CD14-positive monocyte (primary cell): Measurements from ENCODE around the gene ABCC9. TPM values are rescaled to one million over a fixed set of nuclear protein-coding genes. Genes with fewer than 3 reads are reported as not detected.

Experiments
- DNase-seq, 3 donors: peaks; one replicate each; pipeline ENCODE4 v3.0.0-alpha.2; 2011 to 2022
- H2AFZ ChIP-seq: 2 replicates; pipeline ENCODE4 v1.6.0; 2012; ENCODE audit warnings: mild to moderate bottlenecking, low read depth, low read length, inconsistent platforms; ENCODE audit not compliant: insufficient read depth, poor library complexity, severe bottlenecking
- H3K27ac ChIP-seq, 2 donors: 1 replicate in 1 of 2; 2 replicates in 1 of 2; pipeline ENCODE4 v1.5.1; 2012 to 2013; ENCODE audit warnings: low read length in 2 of 2, control low read depth in 1 of 2, inconsistent platforms in 1 of 2, low read depth in 1 of 2, mild to moderate bottlenecking in 1 of 2
- H3K27me3 ChIP-seq, 2 donors: one replicate each; pipeline versions ENCODE4 v1.6.0 to v1.6.1; 2011 to 2013; ENCODE audit warnings: low read length in 2 of 2; ENCODE audit not compliant: control insufficient read depth in 2 of 2, insufficient read depth in 2 of 2
- H3K36me3 ChIP-seq, 2 donors: replicated peaks in 1 of 2; 1 replicate in 1 of 2; 2 replicates in 1 of 2; pipeline versions ENCODE4 v1.5.1 to v1.6.1; 2012 to 2013; ENCODE audit warnings: low read length in 2 of 2, control low read depth in 1 of 2, inconsistent platforms in 1 of 2, mild to moderate bottlenecking in 1 of 2; ENCODE audit not compliant: insufficient read depth in 2 of 2, control insufficient read depth in 1 of 2
- H3K4me1 ChIP-seq, 2 donors: 1 replicate in 1 of 2; 2 replicates in 1 of 2; pipeline versions ENCODE4 v1.5.1 to v1.6.1; 2012 to 2013; ENCODE audit warnings: low read length in 2 of 2, control low read depth in 1 of 2, inconsistent platforms in 1 of 2, mild to moderate bottlenecking in 1 of 2, moderate library complexity in 1 of 2; ENCODE audit not compliant: insufficient read depth in 2 of 2, control insufficient read depth in 1 of 2
- H3K4me2 ChIP-seq: replicated peaks from 2 replicates; pipeline ENCODE3; 2012; ENCODE audit warnings: low read length, moderate library complexity, mild to moderate bottlenecking; ENCODE audit not compliant: poor library complexity, severe bottlenecking; ENCODE audit errors: extremely low read depth
- H3K4me3 ChIP-seq, 3 experiments: fragments of 200-600 bp in 1 of 3; sonication (generic) in 1 of 3; replicated peaks in 1 of 3; 1 replicate in 2 of 3; 2 replicates in 1 of 3; pipeline ENCODE4 v1.5.1; 2011 to 2013; ENCODE audit warnings: low read length in 3 of 3, mild to moderate bottlenecking in 3 of 3, control low read depth in 2 of 3, low read depth in 2 of 3, inconsistent platforms in 1 of 3, moderate library complexity in 1 of 3
- H3K79me2 ChIP-seq: 2 replicates; pipeline ENCODE4 v1.6.0; 2012; ENCODE audit warnings: mild to moderate bottlenecking, control low read depth, inconsistent platforms, low read length, moderate library complexity; ENCODE audit not compliant: insufficient read depth
- H3K9ac ChIP-seq: 2 replicates; pipeline ENCODE4 v1.6.0; 2017; ENCODE audit warnings: low read length, mild to moderate bottlenecking; ENCODE audit not compliant: insufficient read depth, poor library complexity, severe bottlenecking
- H3K9me3 ChIP-seq, 2 donors: replicated peaks in 1 of 2; 1 replicate in 1 of 2; 2 replicates in 1 of 2; pipeline versions ENCODE4 v1.5.1 to v1.6.1; 2012 to 2013; ENCODE audit warnings: low read length in 2 of 2, control low read depth in 1 of 2; ENCODE audit not compliant: control insufficient read depth in 1 of 2, insufficient read depth in 1 of 2
- H4K20me1 ChIP-seq: 2 replicates; pipeline ENCODE4 v1.6.0; 2012; ENCODE audit warnings: mild to moderate bottlenecking, low read length, control low read depth, moderate library complexity; ENCODE audit not compliant: insufficient read depth
- H3K27ac Mint-ChIP-seq, 7 donors: one replicate each; pipeline ENCODE4 v1.8.0; 2020; ENCODE audit warnings: mild to moderate bottlenecking in 7 of 7, mixed read lengths in 7 of 7, moderate library complexity in 6 of 7, inconsistent platforms in 2 of 7
- H3K27me3 Mint-ChIP-seq, 3 donors: one replicate each; pipeline ENCODE4 v1.8.0; 2021 to 2022; ENCODE audit warnings: low read depth in 3 of 3, mild to moderate bottlenecking in 3 of 3, mixed read lengths in 3 of 3, moderate library complexity in 3 of 3, inconsistent platforms in 1 of 3
- H3K36me3 Mint-ChIP-seq, 2 donors: one replicate each; pipeline ENCODE4 v1.8.0; 2020; ENCODE audit warnings: mixed read lengths in 2 of 2, inconsistent platforms in 1 of 2, mild to moderate bottlenecking in 1 of 2
- H3K4me1 Mint-ChIP-seq: one replicate; pipeline ENCODE4 v1.8.0; 2020; ENCODE audit warnings: mild to moderate bottlenecking, mixed read lengths
- H3K4me3 Mint-ChIP-seq, 2 donors: one replicate each; pipeline ENCODE4 v1.8.0; 2020; ENCODE audit warnings: mild to moderate bottlenecking in 2 of 2, mixed read lengths in 2 of 2, moderate library complexity in 1 of 2
- H3K9me3 Mint-ChIP-seq, 7 donors: one replicate each; pipeline ENCODE4 v1.8.0; 2020 to 2022; ENCODE audit warnings: mixed read lengths in 7 of 7, mild to moderate bottlenecking in 6 of 7, moderate library complexity in 6 of 7, inconsistent platforms in 2 of 7
- WGBS: methylation state at CpG from one replicate; pipeline ENCODE4 v1.1.5; 2013; ENCODE audit warnings: missing lambda C conversion rate; ENCODE audit not compliant: insufficient coverage; 5-methylcytosine and 5-hydroxymethylcytosine counted together
- intact Hi-C, 2 donors: fragments of 100-400 bp; cut with micrococcal nuclease; formaldehyde crosslinking; loops; one replicate each; pipeline versions ENCODE4 v1.15.0 to v1.15.1; 2023
- polyA plus RNA-seq, 3 donors: library from polyadenylated mRNA; depleted of rRNA in 1 of 3; unstranded in 2 of 3; stranded (reverse) in 1 of 3; fragments of 300-500 nt in 2 of 3; fragments of >200 nt in 1 of 3; fragmentation: Illumina TruSeq in 2 of 3; gene quantifications; 1 replicate in 2 of 3; 2 replicates in 1 of 3; pipeline ENCODE4 v1.2.3, GENCODE V29; 2012 to 2021
- TF ChIP-seq, protein P1 (sequence below): fragments of 200-600 bp; IDR thresholded peaks from one replicate; pipeline ENCODE4 v1.8.0; 2022; ENCODE audit warnings: antibody characterized with exemption, mild to moderate bottlenecking

The ABCC9 gene
- polyA plus RNA-seq, 3 donors = not detected

DNA sequence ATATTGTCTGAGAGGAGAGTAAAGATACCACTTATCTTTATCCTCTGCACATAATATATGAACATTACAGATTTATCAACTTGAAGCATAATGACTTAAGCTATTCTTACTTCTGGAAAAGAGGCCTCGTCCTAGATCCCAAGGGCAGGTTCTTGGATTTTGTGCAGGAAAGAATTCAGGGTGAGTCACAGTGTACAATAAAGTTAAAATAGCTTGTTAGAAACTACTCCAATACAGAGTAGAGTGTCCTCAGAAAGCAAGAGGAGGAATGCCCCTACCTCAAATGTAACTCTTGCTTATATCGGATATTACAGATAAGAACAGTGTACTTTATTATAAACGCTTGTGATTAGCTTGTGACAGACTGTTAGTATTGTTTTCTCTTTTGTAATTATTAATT, 41.9 kb upstream of the ABCC9 start:
- no peak for DNase-seq
- no CpG with 5 or more reads among the region's 3 CpGs for WGBS
- no peak overlapping the region for H3K4me3 ChIP-seq
- no peaks in the 10 kb centered on the region for H3K4me1 ChIP-seq
- intact Hi-C loops = no loop called here
- TF ChIP-seq, protein P1, sequence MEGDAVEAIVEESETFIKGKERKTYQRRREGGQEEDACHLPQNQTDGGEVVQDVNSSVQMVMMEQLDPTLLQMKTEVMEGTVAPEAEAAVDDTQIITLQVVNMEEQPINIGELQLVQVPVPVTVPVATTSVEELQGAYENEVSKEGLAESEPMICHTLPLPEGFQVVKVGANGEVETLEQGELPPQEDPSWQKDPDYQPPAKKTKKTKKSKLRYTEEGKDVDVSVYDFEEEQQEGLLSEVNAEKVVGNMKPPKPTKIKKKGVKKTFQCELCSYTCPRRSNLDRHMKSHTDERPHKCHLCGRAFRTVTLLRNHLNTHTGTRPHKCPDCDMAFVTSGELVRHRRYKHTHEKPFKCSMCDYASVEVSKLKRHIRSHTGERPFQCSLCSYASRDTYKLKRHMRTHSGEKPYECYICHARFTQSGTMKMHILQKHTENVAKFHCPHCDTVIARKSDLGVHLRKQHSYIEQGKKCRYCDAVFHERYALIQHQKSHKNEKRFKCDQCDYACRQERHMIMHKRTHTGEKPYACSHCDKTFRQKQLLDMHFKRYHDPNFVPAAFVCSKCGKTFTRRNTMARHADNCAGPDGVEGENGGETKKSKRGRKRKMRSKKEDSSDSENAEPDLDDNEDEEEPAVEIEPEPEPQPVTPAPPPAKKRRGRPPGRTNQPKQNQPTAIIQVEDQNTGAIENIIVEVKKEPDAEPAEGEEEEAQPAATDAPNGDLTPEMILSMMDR = no peak
- no peaks in the 10 kb centered on the region for H3K36me3 Mint-ChIP-seq
- H3K27ac Mint-ChIP-seq = no peak overlapping the region
- H2AFZ ChIP-seq = no peak overlapping the region
- peaks cover 0 to 6% (median 2%) of the 10 kb centered on the region in 3 donors for H3K27me3 Mint-ChIP-seq
- H3K27me3 ChIP-seq = no peaks in the 10 kb centered on the region
- H4K20me1 ChIP-seq = no peaks in the 10 kb centered on the region
- H3K9me3 Mint-ChIP-seq = peaks cover 0 to 2% (median 0%) of the 10 kb centered on the region in 7 donors
- H3K27ac ChIP-seq = no peak overlapping the region
- no peaks in the 10 kb centered on the region for H3K9me3 ChIP-seq
- no peak overlapping the region for H3K4me2 ChIP-seq
- H3K4me3 Mint-ChIP-seq = no peak overlapping the region
- H3K79me2 ChIP-seq = no peaks in the 10 kb centered on the region
- no peak overlapping the region for H3K9ac ChIP-seq
- no peaks in the 10 kb centered on the region for H3K36me3 ChIP-seq
- no peaks in the 10 kb centered on the region for H3K4me1 Mint-ChIP-seq

DNA sequence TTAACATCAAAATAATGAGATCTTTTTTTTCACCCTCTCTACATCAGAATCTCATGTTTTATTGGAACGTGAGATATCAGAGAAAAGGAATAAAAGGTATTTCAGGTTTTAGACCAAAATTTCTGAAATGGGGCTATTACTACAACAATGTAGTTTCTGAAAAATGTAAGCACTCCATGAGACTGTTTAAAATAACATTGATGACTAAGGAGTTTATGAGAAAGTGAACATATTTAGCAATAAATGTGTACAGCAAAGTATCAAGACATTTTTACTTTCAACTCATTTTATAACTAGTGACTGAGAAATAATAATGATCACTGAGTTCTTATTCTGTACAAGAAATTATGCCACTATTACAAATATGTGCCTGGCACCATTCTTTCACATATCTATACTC, 39.3 kb upstream of the ABCC9 start:
- no peaks in the 10 kb centered on the region for H3K4me1 Mint-ChIP-seq
- H3K27me3 ChIP-seq = no peaks in the 10 kb centered on the region
- TF ChIP-seq, protein P1 = no peak
- H4K20me1 ChIP-seq = no peaks in the 10 kb centered on the region
- intact Hi-C loops = no loop called here
- H3K27ac Mint-ChIP-seq = no peak overlapping the region
- H3K36me3 Mint-ChIP-seq = no peaks in the 10 kb centered on the region
- H3K4me2 ChIP-seq = no peak overlapping the region
- H3K9ac ChIP-seq = no peak overlapping the region
- H3K27ac ChIP-seq = no peak overlapping the region
- peaks cover 0 to 2% (median 1%) of the 10 kb centered on the region in 3 donors for H3K27me3 Mint-ChIP-seq
- H3K79me2 ChIP-seq = no peaks in the 10 kb centered on the region
- WGBS = no CpG with 5 or more reads among the region's 1 CpG
- no peak overlapping the region for H3K4me3 ChIP-seq
- no peak overlapping the region for H3K4me3 Mint-ChIP-seq
- H3K36me3 ChIP-seq = no peaks in the 10 kb centered on the region
- peaks cover 0 to 4% (median 0%) of the 10 kb centered on the region in 7 donors for H3K9me3 Mint-ChIP-seq
- H3K4me1 ChIP-seq = no peaks in the 10 kb centered on the region
- no peaks in the 10 kb centered on the region for H3K9me3 ChIP-seq
- no peak for DNase-seq
- no peak overlapping the region for H2AFZ ChIP-seq
